IMR-90 (cell line): Measurements from ENCODE around the gene CALCOCO1. TPM values are rescaled to one million over a fixed set of nuclear protein-coding genes. Genes with fewer than 3 reads are reported as not detected.

Source experiments
- ATAC-seq: fragments of 200-7000 bp; cut with Tn5 transposase; 2 replicates; pipeline ENCODE4 v1.9.1; 2020; ENCODE audit warnings: low read depth, mild to moderate bottlenecking, moderate library complexity
- BruUV-seq: library from RNA; stranded (reverse); fragments of 400-500 nt; replicated peaks from 2 replicates; lab custom pipeline; 2021; lab: Mats Ljungman, UMichigan
- CTCF ChIA-PET: fragments of 300-600 bp; formaldehyde crosslinking; extraction: SDS; loops from one replicate; lab custom pipeline; 2021; ENCODE audit warnings: antibody characterized with exemption; lab: Yijun Ruan, JAX
- POLR2A ChIA-PET: fragments of 300-600 bp; sonication (Branson Sonifier 250); formaldehyde crosslinking; loops from one replicate; lab custom pipeline; 2022; ENCODE audit warnings: antibody characterized with exemption; ENCODE audit not compliant: unreplicated experiment; lab: Charles Lee
- DNase-seq: peaks from one replicate; pipeline ENCODE4 v3.0.0; 2013
- H2AFZ ChIP-seq: replicated peaks from 2 replicates; pipeline ENCODE3; 2013; ENCODE audit warnings: low read length, mild to moderate bottlenecking; ENCODE audit not compliant: poor library complexity
- H2AK5ac ChIP-seq: 2 replicates; pipeline ENCODE4 v1.6.1; 2013; ENCODE audit warnings: low read depth, low read length, inconsistent platforms
- H2AK9ac ChIP-seq: replicated peaks from 2 replicates; pipeline ENCODE3; 2013; ENCODE audit warnings: mild to moderate bottlenecking, low read depth, low read length, moderate library complexity; ENCODE audit not compliant: poor library complexity
- H2BK120ac ChIP-seq: 2 replicates; pipeline ENCODE4 v1.6.1; 2013; ENCODE audit warnings: low read depth, low read length, inconsistent platforms
- H2BK15ac ChIP-seq: 3 replicates; pipeline ENCODE4 v1.6.1; 2013; ENCODE audit warnings: low read depth, low read length, inconsistent platforms
- H2BK20ac ChIP-seq: 2 replicates; pipeline ENCODE4 v1.6.1; 2013; ENCODE audit warnings: low read depth, mild to moderate bottlenecking, inconsistent platforms, low read length, moderate library complexity
- H2BK5ac ChIP-seq: 2 replicates; pipeline ENCODE4 v1.6.1; 2013; ENCODE audit warnings: mild to moderate bottlenecking, low read depth, low read length, inconsistent platforms; ENCODE audit not compliant: poor library complexity, severe bottlenecking
- H3K14ac ChIP-seq: replicated peaks from 2 replicates; pipeline ENCODE4 v1.6.1; 2013; ENCODE audit warnings: low read depth, low read length, inconsistent platforms
- H3K18ac ChIP-seq: 2 replicates; pipeline ENCODE4 v1.6.1; 2013; ENCODE audit warnings: low read depth, low read length, control low read depth
- H3K23ac ChIP-seq: 2 replicates; pipeline ENCODE4 v1.6.1; 2013; ENCODE audit warnings: low read depth, low read length, inconsistent platforms
- H3K27ac ChIP-seq: 2 replicates; pipeline ENCODE4 v1.5.1; 2013; ENCODE audit warnings: mild to moderate bottlenecking, control low read depth, low read length; ENCODE audit not compliant: insufficient read depth
- H3K27me3 ChIP-seq: 2 replicates; pipeline ENCODE4 v1.6.1; 2013; ENCODE audit warnings: low read length; ENCODE audit not compliant: control insufficient read depth, insufficient read depth
- H3K36me3 ChIP-seq: 2 replicates; pipeline ENCODE4 v1.6.1; 2013; ENCODE audit warnings: low read length, mixed read lengths; ENCODE audit not compliant: control insufficient read depth, insufficient read depth
- H3K4ac ChIP-seq: 2 replicates; pipeline ENCODE4 v1.6.1; 2013; ENCODE audit warnings: low read depth, low read length, inconsistent platforms
- H3K4me1 ChIP-seq: 2 replicates; pipeline ENCODE4 v1.6.1; 2013; ENCODE audit warnings: low read length, mixed read lengths; ENCODE audit not compliant: control insufficient read depth, insufficient read depth
- H3K4me2 ChIP-seq: 2 replicates; pipeline ENCODE4 v1.6.1; 2013; ENCODE audit warnings: low read depth, mild to moderate bottlenecking, control low read depth, low read length, moderate library complexity
- H3K4me3 ChIP-seq: 2 replicates; pipeline ENCODE4 v1.5.1; 2013; ENCODE audit warnings: low read depth, mild to moderate bottlenecking, control low read depth, low read length, moderate library complexity; ENCODE audit not compliant: insufficient read depth
- H3K56ac ChIP-seq: 2 replicates; pipeline ENCODE4 v1.6.1; 2013; ENCODE audit warnings: low read length, inconsistent platforms; ENCODE audit not compliant: insufficient read depth; ENCODE audit errors: extremely low read depth
- H3K79me1 ChIP-seq, 2 experiments: 2 replicates each; pipeline ENCODE4 v1.6.1; 2013; ENCODE audit warnings: low read length in 2 of 2, inconsistent platforms in 1 of 2, low read depth in 1 of 2
- H3K9ac ChIP-seq: 2 replicates; pipeline ENCODE4 v1.6.1; 2013; ENCODE audit warnings: low read depth, low read length, control low read depth
- H3K9me1 ChIP-seq: 2 replicates; pipeline ENCODE4 v1.6.1; 2013; ENCODE audit warnings: low read length, inconsistent platforms; ENCODE audit not compliant: insufficient read depth
- H3K9me3 ChIP-seq: 2 replicates; pipeline ENCODE4 v1.6.1; 2013; ENCODE audit warnings: low read length; ENCODE audit not compliant: control insufficient read depth, insufficient read depth
- H4K20me1 ChIP-seq: 2 replicates; pipeline ENCODE4 v1.6.1; 2013; ENCODE audit warnings: low read length, inconsistent platforms; ENCODE audit not compliant: insufficient read depth
- H4K5ac ChIP-seq: 2 replicates; pipeline ENCODE4 v1.6.1; 2013; ENCODE audit warnings: mild to moderate bottlenecking, low read depth, low read length, control low read depth
- H4K8ac ChIP-seq, 2 experiments: 2 replicates each; pipeline ENCODE4 v1.6.1; 2013; ENCODE audit warnings: low read depth in 2 of 2, low read length in 2 of 2, control low read depth in 1 of 2, inconsistent platforms in 1 of 2
- H4K91ac ChIP-seq: 2 replicates; pipeline ENCODE4 v1.6.1; 2013; ENCODE audit warnings: low read depth, low read length, inconsistent platforms; ENCODE audit not compliant: insufficient read depth
- NFE2L2 ChIP-seq: fragments of 150-350 bp; IDR thresholded peaks from 2 replicates; pipeline ENCODE4 v1.6.1; 2016; ENCODE audit warnings: low read depth, mild to moderate bottlenecking, low read length
- POLR2A ChIP-seq: IDR thresholded peaks from 2 replicates; pipeline ENCODE4 v1.6.1; 2012; ENCODE audit warnings: mild to moderate bottlenecking, low read depth, low read length
- WGBS, 2 experiments: methylation state at CpG; one replicate each; pipeline versions ENCODE4 v1.1.5 to v1.1.7; 2013; ENCODE audit warnings: missing lambda C conversion rate in 2 of 2; ENCODE audit not compliant: insufficient read length in 1 of 2; ENCODE audit errors: extremely low coverage in 2 of 2; 5-methylcytosine and 5-hydroxymethylcytosine counted together
- dilution Hi-C: fragments of 300-500 bp; cut with HindIII; formaldehyde crosslinking; loops from one replicate; pipeline ENCODE4 v1.14.3; 2018; ENCODE audit warnings: low sequenced_read_pairs; ENCODE audit not compliant: unreplicated experiment
- in situ Hi-C: fragments of 300-500 bp; cut with MboI; formaldehyde crosslinking; loops from 3 replicates; pipeline ENCODE4 v1.14.3; 2019; ENCODE audit warnings: low sequenced_read_pairs, inconsistent platforms, mixed read lengths
- intact Hi-C: fragments of 100-400 bp; cut with micrococcal nuclease; formaldehyde crosslinking; loops from 2 replicates; pipeline ENCODE4 v1.10.0; 2022
- polyA plus RNA-seq, 3 experiments: library from polyadenylated mRNA; depleted of rRNA; stranded (reverse); fragments of >200 nt; gene quantifications; 2 replicates each; pipeline ENCODE4 v1.2.3, GENCODE V29; 2012; ENCODE audit warnings: low replicate concordance in 1 of 3
- total RNA-seq: library from RNA; depleted of rRNA; stranded (reverse); fragments of >200 nt; gene quantifications from 2 replicates; pipeline ENCODE4 v1.2.3, GENCODE V29; 2012

The CALCOCO1 gene
- total and polyA plus RNA-seq, 2 of the 4 experiments (the other 2 are of a cell fraction), result 156 to 169 TPM

GRCh38 chr12:53752621-53753020 is 25.4 kb upstream of the CALCOCO1 start:
- CTCF ChIA-PET, result interaction anchor here (0.9 to 1.3 kb wide), 2 partner anchors 9 to 12 kb away, joined by 4 to 6 read pairs; no protein-coding TSS in a partner anchor
- ATAC-seq (no peak), DNase-seq (no peak)
- no peak overlapping the region for H3K14ac ChIP-seq
- no TSS peak for BruUV-seq
- H3K27me3 ChIP-seq, result peaks cover 84% of the 10 kb centered on the region
- H3K36me3 ChIP-seq, result no peaks in the 10 kb centered on the region
- intact Hi-C loops (no loop called here), in situ Hi-C loops (no loop called here), dilution Hi-C loops (no loop called here)
- H3K27ac ChIP-seq, result no peak overlapping the region
- no peak overlapping the region for H2BK20ac ChIP-seq
- peaks cover 2% of the 10 kb centered on the region; the same call in 1 of the 2 replicates for H3K9me3 ChIP-seq
- 100% methylated on average over 1 of the region's 3 CpGs; no CpG with 5 or more reads in 1 of the 2 experiments for WGBS, 2 experiments
- TF ChIP-seq POLR2A (no peak), NFE2L2 (no peak)
- H3K4ac ChIP-seq, result no peak overlapping the region
- H2BK5ac ChIP-seq, result no peak overlapping the region
- no peak overlapping the region for H2AK5ac ChIP-seq
- no peak overlapping the region for H4K8ac ChIP-seq
- H3K23ac ChIP-seq, result no peak overlapping the region
- H3K9ac ChIP-seq, result no peak overlapping the region
- peaks cover 6% of the 10 kb centered on the region for H3K4me1 ChIP-seq
- no peak overlapping the region for H3K4me2 ChIP-seq
- POLR2A ChIA-PET, result no interaction called here
- H2AFZ ChIP-seq, result no peak overlapping the region
- no peaks in the 10 kb centered on the region for H3K79me1 ChIP-seq
- no peak overlapping the region for H2BK120ac ChIP-seq
- H4K91ac ChIP-seq, result no peak overlapping the region
- H2BK15ac ChIP-seq, result no peak overlapping the region
- no peaks in the 10 kb centered on the region for H3K9me1 ChIP-seq
- no peak overlapping the region for H4K5ac ChIP-seq
- no peak overlapping the region for H3K56ac ChIP-seq
- no peak overlapping the region for H3K18ac ChIP-seq
- no peaks in the 10 kb centered on the region for H4K20me1 ChIP-seq
- H2AK9ac ChIP-seq, result no peak overlapping the region
- no peak overlapping the region for H3K4me3 ChIP-seq
